ENCODE data around the gene ADAD2. TPM values are rescaled to one million over a fixed set of nuclear protein-coding genes. Genes with fewer than 3 reads are reported as not detected.

ADAD2 gene
- total and polyA plus RNA-seq, 9 of the 15 experiments (the other 6 are each of a cell fraction or from before 2014, with no cell fraction given) = 0.07 TPM; not detected in 8

GRCh38 chr16:84186685-84187437 is 4.1 kb upstream of the ADAD2 start, which contains the start of gene TAF1C (continued):
- TF ChIP-seq RERE (CRISPR knock-in tag; IDR thresholded peaks at IDR 0.05; ENCODE audit: borderline replicate concordance) (no peak), ZNF280A (IDR thresholded peaks at IDR 0.05; ENCODE audit: low read depth, partially characterized antibody) (no peak), KLF1 (tag; IDR thresholded peaks at IDR 0.05) (0 out of 2 replicates have a peak, but pooled peaks have one; percentile 50), CCAR2 (IDR thresholded peaks at IDR 0.05; ENCODE audit: low read depth, low read length) (no peak), NEUROD1 (IDR thresholded peaks at IDR 0.05; ENCODE audit: borderline replicate concordance, low read depth, low read length, partially characterized antibody) (no peak), BCL6 (CRISPR knock-in tag; IDR thresholded peaks at IDR 0.05) (no peak), NR2C1 (IDR thresholded peaks at IDR 0.05) (peak; percentile 73), NR2C1 (tag; IDR thresholded peaks at IDR 0.05) (peak; percentile 70), ZNF79 (CRISPR knock-in tag; IDR thresholded peaks at IDR 0.05; ENCODE audit: low read depth) (no peak), E2F5 (CRISPR knock-in tag; IDR thresholded peaks at IDR 0.05) (no peak), HBP1 (CRISPR knock-in tag; IDR thresholded peaks at IDR 0.05) (no peak), TSHZ1 (CRISPR knock-in tag; IDR thresholded peaks at IDR 0.05) (no peak), PML (IDR thresholded peaks at IDR 0.05; ENCODE audit: low read length) (peak; percentile 41; the same call in 1 of the 2 replicates)

Data from K562 (cell line).